ENCODE data around the gene PAM. TPM values are rescaled to one million over a fixed set of nuclear protein-coding genes. Genes with fewer than 3 reads are reported as not detected.

Gene PAM
- total and polyA plus RNA-seq, 2 of the 8 experiments (the other 6 are each of a cell fraction or from before 2014, with no cell fraction given): 30.4 to 67.8 TPM

- TF ChIP-seq ATF2 (IDR thresholded peaks at IDR 0.05; ENCODE audit: low read length) (no peak), BRCA1 (IDR thresholded peaks at IDR 0.05; ENCODE audit: low read depth, low read length) (no peak), SIN3A (conservative IDR thresholded peaks at IDR 0.05 in 1 of 2, IDR thresholded peaks at IDR 0.05 in 1 of 2; ENCODE audit: low read depth in 1 of 2, low read length in 2 of 2) (no peak), SRF (IDR thresholded peaks at IDR 0.05; ENCODE audit: low read depth, low read length) (no peak), RNF2 (IDR thresholded peaks at IDR 0.05; ENCODE audit: borderline replicate concordance, low read depth, low read length, missing control alignments, poor library complexity, severe bottlenecking) (no peak), YY1 (IDR thresholded peaks at IDR 0.05; ENCODE audit: low read depth, low read length) (no peak), ZNF274 (IDR thresholded peaks at IDR 0.05; ENCODE audit: borderline replicate concordance, extremely low read depth, low read length) (no peak)
Observed at GRCh38 chr5:102764381-102765004, 9.4 kb downstream of the PAM start (continued).

Data from H1 (cell line).